ENCODE measurements around the gene ITGA5.

ITGA5 gene

GRCh38 chr12:54363618-54364017 lies 55.4 kb downstream of the ITGA5 start:
- no peak for TF ChIP-seq CTCF (IDR thresholded peaks at IDR 0.05; ENCODE audit: insufficient read depth, low read length, poor library complexity, severe bottlenecking)
- no peak for DNase-seq (ENCODE audit: extremely low read depth, insufficient read length)
- H3K4me3 ChIP-seq (replicated peaks; ENCODE audit: low read depth, low read length), result peak overlapping the region; percentile 29; the same call in 1 of the 2 replicates
- H3K27me3 ChIP-seq (replicated peaks; ENCODE audit: control insufficient read depth, insufficient read depth, low read length), result no peaks in the 10 kb centered on the region
- no peaks in the 10 kb centered on the region for H3K36me3 ChIP-seq (ENCODE audit: control insufficient read depth, insufficient read depth, low read length)

GRCh38 chr12:54363047-54363446 lies 56.0 kb downstream of the ITGA5 start:
- TF ChIP-seq CTCF (IDR thresholded peaks at IDR 0.05; ENCODE audit: insufficient read depth, low read length, poor library complexity, severe bottlenecking), result no peak
- H3K27me3 ChIP-seq (replicated peaks; ENCODE audit: control insufficient read depth, insufficient read depth, low read length), result no peaks in the 10 kb centered on the region
- no peak overlapping the region for H3K4me3 ChIP-seq (replicated peaks; ENCODE audit: low read depth, low read length)
- DNase-seq (ENCODE audit: extremely low read depth, insufficient read length), result no peak
- no peaks in the 10 kb centered on the region for H3K36me3 ChIP-seq (ENCODE audit: control insufficient read depth, insufficient read depth, low read length)

- Histone ChIP-seq H3K4me3 (replicated peaks; ENCODE audit: low read depth, low read length) (no peak overlapping the region), H3K27me3 (replicated peaks; ENCODE audit: control insufficient read depth, insufficient read depth, low read length) (no peaks in the 10 kb centered on the region), H3K36me3 (ENCODE audit: control insufficient read depth, insufficient read depth, low read length) (no peaks in the 10 kb centered on the region)
- DNase-seq (ENCODE audit: extremely low read depth, insufficient read length), result no peak
- TF ChIP-seq CTCF (IDR thresholded peaks at IDR 0.05; ENCODE audit: insufficient read depth, low read length, poor library complexity, severe bottlenecking), result peak; percentile 93
Measured at GRCh38 chr12:54360717-54361456, 58.2 kb downstream of the ITGA5 start.

GRCh38 chr12:54359762-54360351 lies 59.2 kb downstream of the ITGA5 start:
- H3K4me3 ChIP-seq (replicated peaks; ENCODE audit: low read depth, low read length), result peak overlapping the region; percentile 50
- TF ChIP-seq CTCF (IDR thresholded peaks at IDR 0.05; ENCODE audit: insufficient read depth, low read length, poor library complexity, severe bottlenecking), result no peak
- no peaks in the 10 kb centered on the region for H3K36me3 ChIP-seq (ENCODE audit: control insufficient read depth, insufficient read depth, low read length)
- no peaks in the 10 kb centered on the region for H3K27me3 ChIP-seq (replicated peaks; ENCODE audit: control insufficient read depth, insufficient read depth, low read length)
- DNase-seq (ENCODE audit: extremely low read depth, insufficient read length), result no peak

- H3K4me3 ChIP-seq (replicated peaks; ENCODE audit: low read depth, low read length), result peak overlapping the region; percentile 80
- TF ChIP-seq CTCF (IDR thresholded peaks at IDR 0.05; ENCODE audit: insufficient read depth, low read length, poor library complexity, severe bottlenecking), result no peak
Measured at GRCh38 chr12:54358945-54359761, 59.9 kb downstream of the ITGA5 start.

More at GRCh38 chr12:54358945-54359761, 59.9 kb downstream of the ITGA5 start:
- DNase-seq (ENCODE audit: extremely low read depth, insufficient read length), result peak; percentile 90
- Histone ChIP-seq H3K36me3 (ENCODE audit: control insufficient read depth, insufficient read depth, low read length) (no peaks in the 10 kb centered on the region), H3K27me3 (replicated peaks; ENCODE audit: control insufficient read depth, insufficient read depth, low read length) (no peaks in the 10 kb centered on the region)

Measured in GM06990 (cell line).